HT-29 (cell line): ENCODE measurements around the gene MYO16. TPM values are rescaled to one million over a fixed set of nuclear protein-coding genes. Genes with fewer than 3 reads are reported as not detected.
"Not testable (repeated sequence)": the region's sequence is repeated elsewhere in the genome, so short reads cannot be mapped to it uniquely, and the experiment has no call there.

ENCODE experiments used
- DNase-seq: peaks from one replicate; pipeline ENCODE4 v3.0.0-alpha.2; 2015; ENCODE audit warnings: low spot score
- total RNA-seq: library from RNA; depleted of rRNA; stranded (reverse); fragments of >200 nt; shearing (Covaris generic); gene quantifications from 2 replicates; pipeline ENCODE4 v1.2.3, GENCODE V29; 2014

The MYO16 gene
- total RNA-seq, 1 experiment from 2014 or later, result not detected

DNA sequence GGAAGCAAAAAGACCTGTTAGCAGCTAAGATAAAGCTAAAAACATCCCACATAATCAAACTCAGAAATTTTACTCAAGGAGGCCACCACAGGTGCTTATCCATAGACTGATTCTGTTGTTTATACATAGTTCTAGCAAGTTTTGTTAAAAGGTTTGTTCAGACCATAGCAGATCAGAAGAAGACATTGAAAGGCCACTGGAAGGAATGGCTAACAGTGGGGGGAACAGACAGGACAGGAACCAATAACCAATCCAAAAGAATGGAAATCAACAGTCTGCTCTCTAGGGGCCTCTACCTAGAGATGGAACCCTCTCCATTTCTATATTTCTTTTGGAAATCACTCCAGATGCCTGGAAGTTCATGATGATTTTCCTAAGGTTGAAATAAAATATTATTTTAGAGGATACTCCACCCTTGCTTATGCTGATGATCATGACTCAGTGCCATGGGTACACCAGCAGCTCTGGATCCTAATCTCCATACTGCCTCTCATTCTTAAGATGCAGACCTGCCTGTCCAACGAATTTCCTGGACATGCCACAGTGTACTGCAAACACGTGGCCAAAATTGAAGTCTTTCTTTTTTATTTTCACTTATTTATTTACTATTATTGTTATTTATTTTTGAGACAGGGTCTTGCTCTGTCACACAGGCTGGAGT lies 260.0 kb downstream of the MYO16 start:
- no peak for DNase-seq

GRCh38 chr13:108895220-108895704 lies 265.9 kb downstream of the MYO16 start:
- DNase-seq, result peak; percentile 92

GRCh38 chr13:108897955-108898354 lies 268.5 kb downstream of the MYO16 start:
- DNase-seq, result no peak

- DNase-seq, result no peak
These were observed 273.2 kb downstream of the MYO16 start for GRCh38 chr13:108902405-108903155.

DNA sequence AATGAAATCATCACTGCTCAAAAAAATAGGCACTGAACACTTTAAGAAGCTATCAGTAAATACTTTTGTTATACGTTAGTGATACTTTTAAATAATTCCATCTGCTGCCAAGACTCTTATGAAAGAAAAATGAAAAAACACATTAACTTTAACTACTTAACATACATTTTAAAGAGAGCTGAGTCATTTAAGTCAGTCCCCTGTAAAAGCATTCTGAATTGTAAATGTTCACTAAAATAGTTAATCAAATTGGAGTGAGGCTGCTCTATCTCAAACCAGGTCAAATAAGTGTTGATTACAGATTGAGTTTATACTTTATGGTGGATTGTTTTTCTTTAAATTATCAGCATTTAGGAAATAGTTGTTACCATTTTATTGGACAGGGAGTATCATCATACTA lies 274.2 kb downstream of the MYO16 start:
- no peak for DNase-seq

DNA sequence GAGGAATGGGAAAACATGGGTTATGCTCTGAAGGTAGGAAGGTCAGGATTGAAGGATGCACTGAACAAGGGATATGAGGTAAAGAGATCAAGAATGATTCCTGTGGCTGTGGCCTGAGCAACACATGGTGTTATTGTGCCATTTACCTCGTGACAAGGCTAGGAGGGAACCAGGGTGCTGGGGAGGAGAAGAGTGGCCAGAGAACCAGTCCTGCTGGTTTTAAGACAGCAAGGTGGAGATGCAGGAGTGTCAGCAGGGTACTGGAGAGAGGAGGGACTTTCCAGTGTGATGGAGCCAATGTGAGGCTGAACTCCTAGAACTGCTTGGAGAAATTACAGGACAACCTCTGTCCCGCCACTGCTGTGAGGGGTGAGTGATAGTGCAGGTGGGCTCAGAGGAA lies 282.4 kb downstream of the MYO16 start:
- DNase-seq, result peak; percentile 79

DNA sequence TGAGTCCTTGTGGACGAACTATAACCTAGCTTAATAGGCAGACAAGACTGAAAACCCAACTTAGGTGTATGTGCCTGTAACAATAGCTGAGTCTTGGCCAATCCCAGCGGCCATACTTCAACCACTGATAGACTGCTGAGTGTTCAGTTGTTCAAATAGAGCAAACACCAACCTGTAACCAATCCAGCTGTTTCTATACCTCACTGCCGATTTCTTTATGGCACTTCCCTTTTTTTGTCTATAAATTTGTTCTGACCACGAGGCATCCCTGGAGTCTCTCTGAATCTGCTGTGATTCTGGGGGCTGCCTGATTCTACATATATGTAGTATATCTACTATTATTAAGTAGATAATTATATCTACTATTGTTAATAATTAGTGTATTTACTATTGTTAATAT lies 284.3 kb downstream of the MYO16 start:
- DNase-seq, result not testable (repeated sequence)

DNA sequence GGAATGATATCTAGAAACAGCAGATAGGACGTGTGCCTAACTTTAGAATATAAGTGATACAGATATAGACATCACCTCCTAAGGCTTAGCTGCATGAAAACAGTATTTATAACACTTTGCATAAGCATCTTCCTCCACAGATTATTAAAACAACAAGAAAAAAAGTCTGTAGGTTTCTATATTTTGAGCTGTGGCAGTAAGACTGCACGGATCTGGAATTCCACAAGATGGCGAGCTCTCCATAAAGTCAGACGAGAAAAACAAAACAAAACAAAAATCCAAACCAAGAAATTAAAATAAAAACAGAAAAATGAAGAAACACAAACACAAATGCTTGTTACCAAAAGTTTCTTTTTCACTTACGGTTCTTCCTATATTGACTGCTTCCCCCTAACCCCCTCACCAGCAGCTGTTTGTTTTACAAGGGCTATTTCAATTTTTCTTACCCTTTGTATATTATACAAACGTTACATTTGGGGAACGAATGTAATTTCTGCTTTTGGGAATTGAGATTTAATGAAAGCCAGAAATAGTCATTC lies 285.8 kb downstream of the MYO16 start:
- peak; percentile 75 for DNase-seq

DNA sequence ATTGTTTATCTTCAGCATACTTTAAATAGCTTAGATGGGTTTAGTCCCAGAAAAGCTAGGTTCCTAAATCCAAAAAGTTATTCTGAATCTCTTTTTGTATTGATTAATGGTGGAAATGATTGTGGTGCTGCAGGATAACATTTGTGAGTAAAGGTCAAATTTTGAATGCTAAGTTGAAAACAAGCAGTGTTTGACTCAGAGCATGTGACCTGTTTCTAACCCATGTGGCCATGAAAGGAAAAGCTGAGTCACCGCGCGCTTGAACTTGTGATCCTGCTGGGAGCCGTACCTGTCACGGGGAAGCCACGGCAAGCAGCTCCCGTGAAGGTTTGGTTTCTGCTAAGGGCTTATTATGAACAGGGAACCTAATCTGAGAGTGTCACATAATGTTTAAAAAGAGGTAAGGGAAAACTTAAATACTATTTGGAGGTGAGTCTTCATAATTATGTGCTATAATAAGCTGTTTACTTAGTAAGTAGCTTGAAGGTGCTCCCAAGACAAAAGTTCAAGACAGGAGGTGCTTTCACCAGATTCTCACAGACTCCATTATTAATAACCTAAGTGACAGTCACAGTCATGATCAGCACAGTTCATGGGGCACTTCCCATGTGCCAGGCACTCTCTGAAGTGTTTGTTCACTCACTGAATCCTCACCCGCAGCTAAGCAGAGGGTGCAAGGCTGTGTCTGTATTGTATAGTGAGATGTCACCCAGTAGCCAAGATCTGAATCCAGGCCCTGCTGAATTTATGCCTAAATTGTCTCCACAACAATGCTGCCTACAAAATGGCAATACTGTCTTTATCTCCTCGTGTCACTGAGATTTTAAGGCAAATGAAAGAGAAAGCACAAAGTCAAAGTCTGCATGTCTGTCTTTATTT lies 286.5 kb downstream of the MYO16 start:
- DNase-seq, result peak; percentile 97

GRCh38 chr13:108917581-108917980 lies 288.2 kb downstream of the MYO16 start:
- no peak for DNase-seq

DNA sequence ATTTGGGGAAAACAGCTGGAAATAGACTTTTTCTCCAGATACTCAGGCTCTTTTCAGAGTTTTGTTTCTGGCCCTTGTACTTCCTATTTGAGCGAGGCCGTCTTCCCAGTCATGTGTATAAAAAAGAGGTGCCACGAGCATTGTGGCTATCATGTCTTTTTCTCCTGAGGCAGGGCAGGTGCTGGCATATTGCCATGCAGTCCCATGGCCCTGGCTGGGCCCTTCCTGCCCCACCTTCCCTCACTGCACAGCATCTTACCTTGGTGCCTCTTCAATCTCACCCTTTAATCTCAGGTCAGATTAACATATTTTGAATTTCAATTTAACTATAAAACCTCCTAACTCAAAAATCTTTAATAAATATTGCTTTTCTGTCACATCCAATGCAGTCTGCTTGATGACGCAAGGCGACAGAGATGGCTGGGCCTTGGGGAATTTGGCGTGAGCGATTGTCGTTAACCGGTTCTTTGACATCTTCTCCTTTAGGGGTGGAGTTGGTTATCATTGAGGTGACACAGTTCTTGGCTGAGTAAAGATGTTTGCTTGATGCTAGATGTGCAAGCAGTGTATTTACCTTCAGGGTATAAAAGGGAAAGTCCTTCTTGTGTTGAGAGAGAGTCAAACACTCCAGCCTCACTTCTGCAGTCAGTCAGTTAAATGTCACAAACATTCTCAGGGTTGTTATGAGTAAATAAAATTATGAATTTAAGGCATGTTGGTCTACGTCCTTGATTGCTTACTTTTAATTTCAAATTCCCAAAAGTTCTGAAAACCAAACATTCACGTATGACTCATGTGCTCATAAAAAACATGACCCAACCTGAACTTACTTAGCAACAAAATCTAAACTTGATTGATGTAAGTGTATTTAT lies 289.9 kb downstream of the MYO16 start:
- peak; percentile 78 for DNase-seq

DNA sequence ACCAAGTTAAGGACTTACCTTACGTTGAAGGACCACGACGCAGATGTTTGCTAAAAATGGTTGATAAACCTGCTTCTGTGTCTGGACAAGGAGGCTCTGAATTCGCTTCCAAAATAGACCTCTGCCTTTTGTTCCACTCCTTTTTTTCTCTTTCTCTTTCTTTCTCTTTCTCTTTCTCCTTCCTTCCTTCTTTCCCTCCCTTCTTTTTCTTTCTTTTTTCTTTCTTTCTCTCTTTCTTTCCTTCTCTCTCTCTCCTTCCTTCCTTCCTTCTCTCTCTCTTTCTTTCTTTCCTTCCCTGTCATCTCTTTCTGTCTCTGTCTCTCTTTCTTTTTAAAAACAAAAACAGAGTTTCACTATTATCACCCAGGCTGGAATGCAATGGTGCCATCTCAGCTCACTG lies 290.7 kb downstream of the MYO16 start:
- no peak for DNase-seq

DNA sequence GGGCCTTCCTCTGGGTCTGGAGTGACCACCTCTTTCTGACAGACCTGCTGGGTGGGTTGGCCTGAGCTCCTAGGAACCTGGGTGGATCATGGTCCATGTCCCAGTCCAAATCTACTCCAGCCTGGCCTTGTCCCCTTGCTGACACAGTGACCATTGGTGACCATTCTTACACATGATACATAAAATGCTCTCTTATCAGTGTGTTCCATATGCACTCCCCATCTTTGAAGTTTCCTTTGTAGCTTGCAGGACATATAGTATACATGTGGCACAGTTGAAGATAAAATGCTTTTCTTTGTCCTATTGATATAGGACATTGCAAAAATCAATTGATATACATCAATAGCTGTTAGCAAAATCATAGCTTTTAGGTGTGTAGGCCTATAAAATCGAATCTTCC lies 291.8 kb downstream of the MYO16 start:
- DNase-seq, result no peak

DNA sequence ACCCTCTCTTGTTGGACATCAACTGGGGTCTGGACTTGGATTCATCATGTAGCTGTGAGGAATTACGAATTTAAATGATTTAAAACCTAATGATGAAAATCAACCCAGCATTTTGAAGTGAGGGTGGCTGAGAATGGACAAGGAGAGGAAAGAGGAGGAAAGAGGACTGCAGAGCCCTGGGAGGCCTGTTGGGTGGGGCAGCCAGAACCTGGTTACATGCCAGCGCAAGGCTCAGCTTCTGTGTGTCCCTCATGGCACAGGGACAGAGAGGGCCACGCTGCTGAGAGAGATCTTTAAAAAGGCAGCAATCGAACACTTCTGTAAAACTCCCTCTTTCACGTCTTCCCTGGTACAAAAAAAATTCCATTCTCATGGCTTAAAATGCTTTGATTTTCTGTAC lies 292.7 kb downstream of the MYO16 start:
- DNase-seq, result no peak

DNA sequence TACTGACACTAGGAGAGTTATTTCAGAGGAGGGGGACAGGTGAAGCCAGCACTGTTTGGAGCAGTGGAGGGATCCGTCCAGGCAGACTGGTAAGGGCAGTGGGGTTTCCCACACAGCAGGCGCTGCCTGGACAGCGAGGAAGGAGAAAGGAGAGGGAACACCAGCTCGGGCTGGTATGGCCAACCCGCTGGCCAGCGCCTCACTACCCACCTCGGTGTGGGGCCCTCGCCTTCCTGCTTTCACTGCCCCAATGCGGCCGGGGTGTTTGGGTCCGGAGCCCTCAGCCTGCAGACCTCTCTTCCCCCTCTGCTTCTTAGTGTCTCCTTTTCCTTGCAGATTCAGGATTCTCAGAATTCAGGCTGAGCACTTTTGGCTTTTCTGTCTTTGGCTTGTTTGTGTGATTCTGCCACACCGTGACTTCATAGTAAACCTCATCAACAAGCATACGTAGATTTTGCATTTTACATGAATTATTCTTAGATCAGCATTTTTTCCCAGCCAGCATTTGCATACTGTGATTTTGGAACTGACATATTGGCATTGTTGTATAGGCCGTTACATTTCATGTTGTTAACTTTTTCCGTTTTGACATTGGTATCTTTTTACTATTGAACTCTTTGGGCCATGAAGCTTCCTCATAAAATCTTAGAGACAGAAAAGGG lies 294.1 kb downstream of the MYO16 start:
- no peak for DNase-seq

DNA sequence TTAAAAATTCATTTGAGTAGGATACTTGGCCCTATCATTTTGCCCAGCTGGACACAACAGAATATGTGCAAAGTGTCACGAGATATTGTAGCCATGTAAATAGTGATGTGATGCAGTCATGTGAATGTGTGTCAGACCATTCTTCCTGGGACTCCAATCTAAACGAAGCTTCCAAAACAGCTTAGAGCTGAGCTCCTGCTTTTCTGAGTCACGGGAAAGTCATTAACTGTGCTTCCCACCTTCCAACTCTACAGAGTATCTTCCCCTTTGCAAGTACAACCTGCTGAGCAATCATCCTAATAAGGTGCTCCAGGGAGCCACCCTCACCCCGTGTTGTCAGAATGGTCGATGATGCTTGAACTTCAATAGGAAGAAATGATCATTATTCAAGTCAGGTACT lies 294.7 kb downstream of the MYO16 start:
- DNase-seq, result no peak

- DNase-seq, result no peak
These were observed 295.1 kb downstream of the MYO16 start for GRCh38 chr13:108924541-108924940.

GRCh38 chr13:108925070-108925469 lies 295.7 kb downstream of the MYO16 start:
- peak; percentile 59 for DNase-seq

DNA sequence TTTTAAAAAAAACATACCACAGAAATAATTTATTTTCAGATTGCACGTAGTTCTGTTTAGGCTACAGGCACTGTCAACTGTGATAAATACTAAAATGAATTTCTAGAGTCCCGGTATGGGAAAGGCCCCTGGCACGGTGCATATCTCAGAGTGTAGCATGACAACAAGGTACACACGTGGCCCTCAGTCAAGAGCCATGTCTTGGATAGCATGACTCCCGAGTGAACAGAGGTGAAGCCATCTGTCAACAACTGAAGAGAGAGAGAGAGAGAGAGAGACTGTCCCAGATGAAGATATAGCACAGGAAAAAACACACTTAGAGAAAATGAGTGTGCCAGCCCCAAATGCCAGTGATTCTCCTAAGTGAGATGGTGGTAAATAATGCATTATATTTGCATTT lies 297.5 kb downstream of the MYO16 start:
- DNase-seq, result no peak

- no peak for DNase-seq
These were observed 298.2 kb downstream of the MYO16 start for GRCh38 chr13:108927615-108928014.
